Epithelial cell of prostate (primary cell): ENCODE measurements around the gene NEK10.

Experiments used
- DNase-seq: peaks from one replicate; pipeline ENCODE4 v3.0.0-alpha.2; 2011; ENCODE audit warnings: low read depth, low spot score
- H3K27ac ChIP-seq: fragments of 450-650 bp; 2 replicates; pipeline ENCODE4 v1.5.1; 2017; ENCODE audit warnings: mild to moderate bottlenecking

NEK10 gene

GRCh38 chr3:27125821-27126501 lies 243.2 kb downstream of the NEK10 start:
- DNase-seq, result no peak
- no peak overlapping the region for H3K27ac ChIP-seq

- no peak for DNase-seq
- H3K27ac ChIP-seq, result no peak overlapping the region
Measured at GRCh38 chr3:27119639-27120038, 249.5 kb downstream of the NEK10 start.

GRCh38 chr3:27115352-27115751 lies 253.8 kb downstream of the NEK10 start:
- H3K27ac ChIP-seq, result no peak overlapping the region
- no peak for DNase-seq

- peak; percentile 44 for DNase-seq
- no peak overlapping the region for H3K27ac ChIP-seq
Measured at GRCh38 chr3:27114684-27115083, 254.5 kb downstream of the NEK10 start.

DNA sequence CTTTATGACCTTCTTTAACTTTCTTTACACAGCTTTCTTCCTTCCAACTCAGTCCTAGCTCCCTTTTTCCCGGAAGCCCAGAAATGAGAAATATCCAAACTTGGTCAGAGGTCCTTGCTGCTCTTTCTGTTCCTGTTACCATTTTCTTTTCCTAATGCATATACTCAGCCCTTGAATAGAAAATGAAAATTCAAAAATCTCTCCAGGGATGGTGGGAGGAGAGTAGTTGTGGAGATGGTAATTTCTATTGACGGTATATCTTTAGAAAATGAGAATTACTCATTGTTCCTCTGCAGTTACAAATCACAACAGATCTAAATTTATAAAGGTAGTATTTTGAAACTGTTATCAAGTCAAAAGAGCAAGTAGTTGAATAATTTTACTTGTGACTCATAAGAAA lies 255.1 kb downstream of the NEK10 start:
- H3K27ac ChIP-seq, result no peak overlapping the region
- DNase-seq, result no peak

DNA sequence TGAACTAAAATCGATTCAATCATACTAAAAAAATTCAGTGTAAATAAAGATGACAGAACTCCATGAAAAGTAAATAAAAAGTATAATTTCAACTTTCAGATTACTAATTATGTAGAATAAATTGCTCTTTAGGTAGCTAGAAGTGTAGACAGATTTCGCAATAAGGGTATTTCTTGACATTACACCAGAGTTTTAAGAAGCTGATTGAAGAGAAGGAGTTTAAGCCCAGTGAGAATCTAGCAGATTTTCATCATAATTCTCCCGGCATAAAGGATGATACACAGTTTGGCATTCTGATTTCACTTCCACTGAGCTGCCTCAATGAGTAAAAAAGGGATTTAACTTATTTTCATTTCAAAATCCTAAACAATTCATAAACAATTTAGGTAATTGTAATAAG lies 259.2 kb downstream of the NEK10 start:
- H3K27ac ChIP-seq, result no peak overlapping the region
- DNase-seq, result no peak

GRCh38 chr3:27108322-27108721 lies 260.9 kb downstream of the NEK10 start:
- no peak for DNase-seq
- no peak overlapping the region for H3K27ac ChIP-seq

DNA sequence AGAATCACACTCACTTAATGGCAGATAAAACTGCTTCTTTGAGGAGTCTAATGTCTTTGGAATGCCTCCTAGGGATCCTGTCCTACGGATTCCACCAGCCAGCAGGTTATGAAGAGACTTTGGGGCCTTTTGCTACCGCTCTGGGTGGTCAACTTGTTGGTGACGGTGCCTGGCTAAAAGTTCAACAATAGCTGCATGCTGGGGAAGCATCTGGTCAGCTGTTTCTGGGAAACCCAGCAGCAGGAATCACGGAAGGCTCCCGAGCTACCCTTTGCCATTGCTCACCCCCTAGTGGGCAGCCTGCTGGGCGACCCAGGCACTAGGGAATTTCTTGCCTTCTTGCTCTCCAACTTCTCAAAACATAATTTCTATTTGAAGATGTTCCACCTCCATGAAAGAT lies 263.3 kb downstream of the NEK10 start:
- no peak overlapping the region for H3K27ac ChIP-seq

GRCh38 chr3:27097182-27097581 lies 272.0 kb downstream of the NEK10 start:
- H3K27ac ChIP-seq, result no peak overlapping the region
- no peak for DNase-seq

More for the DNA sequence above, 263.3 kb downstream of the NEK10 start:
- DNase-seq, result no peak

GRCh38 chr3:27095553-27096222 lies 273.5 kb downstream of the NEK10 start:
- H3K27ac ChIP-seq, result no peak overlapping the region
- DNase-seq, result no peak

DNA sequence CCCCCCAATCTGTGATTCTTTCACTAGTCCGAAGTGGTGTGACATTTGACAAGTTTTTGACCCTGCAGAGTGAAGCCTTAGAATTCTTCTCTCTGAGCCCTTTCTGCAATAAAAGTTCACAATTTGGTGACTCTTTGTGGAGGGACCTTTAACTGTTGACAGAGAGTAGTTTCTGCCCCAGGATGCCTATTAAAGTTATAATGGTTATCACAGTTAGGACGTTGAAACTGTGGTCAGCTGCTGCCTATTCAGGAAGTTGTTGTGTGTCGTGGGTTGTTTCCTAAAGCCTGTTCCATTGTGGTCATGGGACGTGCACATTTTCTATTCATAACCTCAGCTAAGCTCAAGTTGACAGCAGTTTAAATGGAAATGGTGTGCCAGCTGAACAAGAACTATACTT lies 274.5 kb downstream of the NEK10 start:
- no peak for DNase-seq
- H3K27ac ChIP-seq, result no peak overlapping the region

DNA sequence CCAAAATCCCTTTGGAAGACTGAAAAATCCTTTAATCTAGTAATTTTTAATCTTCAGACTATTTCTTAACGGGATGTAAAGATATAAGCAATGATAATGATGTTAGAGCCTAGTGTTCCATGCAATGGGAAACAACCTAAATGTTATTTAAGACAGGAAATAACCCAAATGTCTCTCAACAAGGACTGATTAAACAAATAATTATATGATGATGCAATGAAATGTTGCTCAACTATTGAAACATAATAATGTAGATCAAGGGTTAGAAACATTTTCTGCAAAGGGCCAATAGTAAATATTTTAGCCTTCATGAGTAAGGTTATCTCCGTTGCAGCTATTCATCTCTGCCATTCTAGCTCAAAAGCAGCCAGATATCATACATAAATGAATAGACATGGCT lies 275.4 kb downstream of the NEK10 start:
- DNase-seq, result no peak
- no peak overlapping the region for H3K27ac ChIP-seq

DNA sequence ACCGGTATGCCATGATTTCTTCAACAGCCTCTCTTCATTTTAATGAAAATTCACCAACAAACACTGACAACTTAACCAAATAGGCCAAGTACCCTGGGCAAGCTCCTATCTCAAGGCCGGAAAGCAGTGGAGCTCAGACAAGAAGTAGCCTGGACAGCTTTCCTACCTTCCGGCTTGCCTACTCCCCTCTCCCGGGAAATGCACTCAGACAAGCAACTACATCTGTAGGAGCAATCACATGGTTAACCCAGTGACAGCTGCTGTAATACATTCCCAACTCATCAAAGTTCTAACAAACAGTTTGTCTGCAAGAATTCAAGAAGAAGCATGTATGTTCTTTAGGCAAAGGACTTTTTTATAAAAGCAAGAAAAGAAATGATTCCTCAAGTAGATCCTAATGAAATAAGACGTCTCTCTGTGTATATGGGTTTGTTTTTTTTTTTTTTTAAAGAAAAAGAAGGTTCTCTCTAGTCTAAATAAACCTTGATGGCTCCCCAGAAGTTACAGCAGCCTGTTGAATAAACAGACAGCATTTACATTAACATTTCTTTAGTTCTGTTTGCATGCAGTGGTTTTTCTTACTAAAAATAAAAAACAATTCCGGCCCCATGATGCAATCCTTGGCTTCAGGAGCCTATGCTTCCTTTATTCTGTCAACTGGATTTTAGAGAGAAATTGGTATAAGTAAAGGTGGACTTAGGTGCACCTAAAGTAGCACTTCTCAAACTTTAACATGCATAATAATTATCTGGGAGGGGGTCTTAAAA lies 278.7 kb downstream of the NEK10 start:
- H3K27ac ChIP-seq, result no peak overlapping the region
- no peak for DNase-seq

DNA sequence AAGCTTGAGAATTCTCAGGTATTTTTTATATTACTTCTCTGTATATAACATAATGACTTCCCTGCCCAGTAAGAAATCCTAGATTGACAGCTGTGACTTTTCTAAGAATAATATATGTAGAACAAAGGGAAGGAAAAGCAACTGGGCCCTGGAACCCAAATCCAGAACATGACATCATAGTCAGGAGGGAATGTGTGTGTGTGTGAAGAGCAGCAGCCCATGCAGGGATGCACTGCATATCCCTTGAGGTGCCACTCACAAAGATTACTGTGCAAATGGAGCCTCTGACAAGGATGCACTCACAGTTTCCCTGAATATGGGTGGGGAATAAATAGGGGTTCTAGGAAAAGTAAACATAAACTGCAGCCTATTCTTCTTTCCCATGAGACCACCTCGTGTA lies 279.5 kb downstream of the NEK10 start:
- H3K27ac ChIP-seq, result no peak overlapping the region
- no peak for DNase-seq

- DNase-seq, result no peak
- no peak overlapping the region for H3K27ac ChIP-seq
Measured at GRCh38 chr3:27089068-27089467, 280.1 kb downstream of the NEK10 start.

DNA sequence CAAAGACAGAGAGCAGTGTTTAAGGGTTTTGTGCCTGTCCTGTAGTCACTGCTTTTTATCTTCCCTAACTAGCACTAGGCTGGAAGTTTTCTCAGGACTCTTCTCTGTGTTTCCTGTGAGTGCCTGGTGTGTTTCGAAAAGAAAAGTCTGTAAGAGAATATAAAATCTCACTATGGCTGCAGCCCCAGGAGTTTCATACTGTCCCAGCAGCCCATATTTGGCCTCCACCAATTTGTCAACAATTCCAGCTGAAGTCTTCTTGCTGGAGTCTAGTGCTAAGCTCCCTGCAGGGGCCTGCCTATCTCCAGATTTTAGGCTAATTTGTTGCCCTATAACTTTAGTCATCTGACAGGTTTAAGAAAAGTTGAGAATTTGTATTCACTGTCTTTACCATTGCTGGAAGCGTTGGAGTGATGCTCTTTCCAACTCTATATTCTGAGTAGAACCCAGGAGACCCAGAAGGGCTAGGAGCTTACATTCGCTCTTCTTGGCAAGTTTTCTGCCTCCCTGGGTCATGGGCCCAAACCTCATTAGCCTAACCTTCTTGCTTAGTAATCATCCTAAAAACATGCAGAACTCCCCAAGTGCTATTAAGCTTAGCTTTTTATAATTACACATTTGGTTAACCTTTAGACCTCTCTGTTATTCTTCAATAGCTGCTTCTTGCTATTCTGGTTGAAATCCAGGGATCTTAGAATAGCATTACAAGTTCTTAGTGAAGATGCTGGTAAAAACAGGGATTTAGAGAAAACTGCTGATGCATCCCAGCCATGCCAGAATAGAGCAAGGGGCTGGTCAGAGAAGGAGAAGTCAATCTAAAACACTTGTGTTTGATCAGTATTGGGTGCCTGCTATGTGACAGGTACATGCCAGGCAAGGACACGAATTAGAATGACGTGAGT lies 283.1 kb downstream of the NEK10 start:
- no peak overlapping the region for H3K27ac ChIP-seq
- no peak for DNase-seq

- H3K27ac ChIP-seq, result no peak overlapping the region
- no peak for DNase-seq
Measured at GRCh38 chr3:27081992-27082607, 287.1 kb downstream of the NEK10 start.

GRCh38 chr3:27081566-27081965 lies 287.6 kb downstream of the NEK10 start:
- no peak for DNase-seq
- H3K27ac ChIP-seq, result no peak overlapping the region

GRCh38 chr3:27080258-27080525 lies 289.0 kb downstream of the NEK10 start:
- DNase-seq, result no peak

More at GRCh38 chr3:27080258-27080525, 289.0 kb downstream of the NEK10 start:
- H3K27ac ChIP-seq, result no peak overlapping the region
